ENCODE measurements around the gene VSNL1. TPM values are rescaled to one million over a fixed set of nuclear protein-coding genes. Genes with fewer than 3 reads are reported as not detected.

VSNL1 gene
- total and polyA plus RNA-seq, 2 experiments from 2014 or later, result 102 to 112 TPM

- Histone ChIP-seq H3K27ac (ENCODE audit: low read depth) (0 out of 2 replicates have a peak overlapping the region, but pooled peaks have one; percentile 28), H3K36me3 (ENCODE audit: insufficient read depth) (peaks cover 14% of the 10 kb centered on the region; the same call in 1 of the 2 replicates), H3K79me2 (replicated peaks; ENCODE audit: insufficient read depth) (peaks cover 15% of the 10 kb centered on the region), H3K4me2 (no peak overlapping the region), H3K9me2 (ENCODE audit: insufficient read depth) (no peaks in the 10 kb centered on the region), H3K27me3 (ENCODE audit: insufficient read depth) (no peaks in the 10 kb centered on the region), H3K4me1 (ENCODE audit: insufficient read depth) (peaks cover 59% of the 10 kb centered on the region), H2AFZ (no peak overlapping the region), H4K20me1 (replicated peaks; ENCODE audit: insufficient read depth) (no peaks in the 10 kb centered on the region; the same call in 1 of the 2 replicates), H3F3A (replicated peaks; ENCODE audit: low read depth) (no peaks in the 10 kb centered on the region), H3K4me3 (no peak overlapping the region)
- TF ChIP-seq, protein P1, sequence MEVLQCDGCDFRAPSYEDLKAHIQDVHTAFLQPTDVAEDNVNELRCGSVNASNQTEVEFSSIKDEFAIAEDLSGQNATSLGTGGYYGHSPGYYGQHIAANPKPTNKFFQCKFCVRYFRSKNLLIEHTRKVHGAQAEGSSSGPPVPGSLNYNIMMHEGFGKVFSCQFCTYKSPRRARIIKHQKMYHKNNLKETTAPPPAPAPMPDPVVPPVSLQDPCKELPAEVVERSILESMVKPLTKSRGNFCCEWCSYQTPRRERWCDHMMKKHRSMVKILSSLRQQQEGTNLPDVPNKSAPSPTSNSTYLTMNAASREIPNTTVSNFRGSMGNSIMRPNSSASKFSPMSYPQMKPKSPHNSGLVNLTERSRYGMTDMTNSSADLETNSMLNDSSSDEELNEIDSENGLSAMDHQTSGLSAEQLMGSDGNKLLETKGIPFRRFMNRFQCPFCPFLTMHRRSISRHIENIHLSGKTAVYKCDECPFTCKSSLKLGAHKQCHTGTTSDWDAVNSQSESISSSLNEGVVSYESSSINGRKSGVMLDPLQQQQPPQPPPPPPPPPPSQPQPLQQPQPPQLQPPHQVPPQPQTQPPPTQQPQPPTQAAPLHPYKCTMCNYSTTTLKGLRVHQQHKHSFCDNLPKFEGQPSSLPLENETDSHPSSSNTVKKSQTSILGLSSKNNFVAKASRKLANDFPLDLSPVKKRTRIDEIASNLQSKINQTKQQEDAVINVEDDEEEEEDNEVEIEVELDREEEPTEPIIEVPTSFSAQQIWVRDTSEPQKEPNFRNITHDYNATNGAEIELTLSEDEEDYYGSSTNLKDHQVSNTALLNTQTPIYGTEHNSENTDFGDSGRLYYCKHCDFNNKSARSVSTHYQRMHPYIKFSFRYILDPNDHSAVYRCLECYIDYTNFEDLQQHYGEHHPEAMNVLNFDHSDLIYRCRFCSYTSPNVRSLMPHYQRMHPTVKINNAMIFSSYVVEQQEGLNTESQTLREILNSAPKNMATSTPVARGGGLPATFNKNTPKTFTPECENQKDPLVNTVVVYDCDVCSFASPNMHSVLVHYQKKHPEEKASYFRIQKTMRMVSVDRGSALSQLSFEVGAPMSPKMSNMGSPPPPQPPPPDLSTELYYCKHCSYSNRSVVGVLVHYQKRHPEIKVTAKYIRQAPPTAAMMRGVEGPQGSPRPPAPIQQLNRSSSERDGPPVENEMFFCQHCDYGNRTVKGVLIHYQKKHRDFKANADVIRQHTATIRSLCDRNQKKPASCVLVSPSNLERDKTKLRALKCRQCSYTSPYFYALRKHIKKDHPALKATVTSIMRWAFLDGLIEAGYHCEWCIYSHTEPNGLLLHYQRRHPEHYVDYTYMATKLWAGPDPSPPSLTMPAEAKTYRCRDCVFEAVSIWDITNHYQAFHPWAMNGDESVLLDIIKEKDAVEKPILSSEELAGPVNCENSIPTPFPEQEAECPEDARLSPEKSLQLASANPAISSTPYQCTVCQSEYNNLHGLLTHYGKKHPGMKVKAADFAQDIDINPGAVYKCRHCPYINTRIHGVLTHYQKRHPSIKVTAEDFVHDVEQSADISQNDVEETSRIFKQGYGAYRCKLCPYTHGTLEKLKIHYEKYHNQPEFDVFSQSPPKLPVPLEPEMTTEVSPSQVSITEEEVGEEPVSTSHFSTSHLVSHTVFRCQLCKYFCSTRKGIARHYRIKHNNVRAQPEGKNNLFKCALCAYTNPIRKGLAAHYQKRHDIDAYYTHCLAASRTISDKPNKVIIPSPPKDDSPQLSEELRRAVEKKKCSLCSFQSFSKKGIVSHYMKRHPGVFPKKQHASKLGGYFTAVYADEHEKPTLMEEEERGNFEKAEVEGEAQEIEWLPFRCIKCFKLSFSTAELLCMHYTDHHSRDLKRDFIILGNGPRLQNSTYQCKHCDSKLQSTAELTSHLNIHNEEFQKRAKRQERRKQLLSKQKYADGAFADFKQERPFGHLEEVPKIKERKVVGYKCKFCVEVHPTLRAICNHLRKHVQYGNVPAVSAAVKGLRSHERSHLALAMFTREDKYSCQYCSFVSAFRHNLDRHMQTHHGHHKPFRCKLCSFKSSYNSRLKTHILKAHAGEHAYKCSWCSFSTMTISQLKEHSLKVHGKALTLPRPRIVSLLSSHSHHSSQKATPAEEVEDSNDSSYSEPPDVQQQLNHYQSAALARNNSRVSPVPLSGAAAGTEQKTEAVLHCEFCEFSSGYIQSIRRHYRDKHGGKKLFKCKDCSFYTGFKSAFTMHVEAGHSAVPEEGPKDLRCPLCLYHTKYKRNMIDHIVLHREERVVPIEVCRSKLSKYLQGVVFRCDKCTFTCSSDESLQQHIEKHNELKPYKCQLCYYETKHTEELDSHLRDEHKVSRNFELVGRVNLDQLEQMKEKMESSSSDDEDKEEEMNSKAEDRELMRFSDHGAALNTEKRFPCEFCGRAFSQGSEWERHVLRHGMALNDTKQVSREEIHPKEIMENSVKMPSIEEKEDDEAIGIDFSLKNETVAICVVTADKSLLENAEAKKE (CRISPR knock-in tag; IDR thresholded peaks at IDR 0.05), result no peak
- no peak for TF ChIP-seq CTCF (conservative IDR thresholded peaks at IDR 0.05; ENCODE audit: low read depth in 2 of 2)
- no peak for TF ChIP-seq STAT1 (IDR thresholded peaks at IDR 0.05; ENCODE audit: unreplicated experiment)
- no peak for TF ChIP-seq NANOG (IDR thresholded peaks at IDR 0.05; ENCODE audit: borderline replicate concordance)
- TF ChIP-seq, protein P2, sequence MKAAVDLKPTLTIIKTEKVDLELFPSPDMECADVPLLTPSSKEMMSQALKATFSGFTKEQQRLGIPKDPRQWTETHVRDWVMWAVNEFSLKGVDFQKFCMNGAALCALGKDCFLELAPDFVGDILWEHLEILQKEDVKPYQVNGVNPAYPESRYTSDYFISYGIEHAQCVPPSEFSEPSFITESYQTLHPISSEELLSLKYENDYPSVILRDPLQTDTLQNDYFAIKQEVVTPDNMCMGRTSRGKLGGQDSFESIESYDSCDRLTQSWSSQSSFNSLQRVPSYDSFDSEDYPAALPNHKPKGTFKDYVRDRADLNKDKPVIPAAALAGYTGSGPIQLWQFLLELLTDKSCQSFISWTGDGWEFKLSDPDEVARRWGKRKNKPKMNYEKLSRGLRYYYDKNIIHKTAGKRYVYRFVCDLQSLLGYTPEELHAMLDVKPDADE (IDR thresholded peaks at IDR 0.05), result no peak
- no peak for TF ChIP-seq JUNB (IDR thresholded peaks at IDR 0.05; ENCODE audit: unreplicated experiment)
- TF ChIP-seq POLR2AphosphoS5 (IDR thresholded peaks at IDR 0.05; ENCODE audit: low read depth), result no peak
- no peak for TF ChIP-seq EZH2phosphoT487 (IDR thresholded peaks at IDR 0.05; ENCODE audit: unreplicated experiment)
- TF ChIP-seq ZNF331 (CRISPR knock-in tag; IDR thresholded peaks at IDR 0.05; ENCODE audit: low read depth), result no peak
- no peak for TF ChIP-seq REST (IDR thresholded peaks at IDR 0.05; ENCODE audit: unreplicated experiment)
- TF ChIP-seq ZNF114 (CRISPR knock-in tag; IDR thresholded peaks at IDR 0.05), result no peak
- ATAC-seq, result no peak
- Mint-ChIP-seq H3K27me3 (ENCODE audit: insufficient read depth, low read depth, poor library complexity) (no peaks in the 10 kb centered on the region), H3K4me1 (peaks cover 52% of the 10 kb centered on the region), H3K36me3 (ENCODE audit: low read depth) (peaks cover 37% of the 10 kb centered on the region), H3K27ac (no peak overlapping the region), H3K4me3 (no peak overlapping the region), H3K9me3 (no peaks in the 10 kb centered on the region)
- no peak for DNase-seq (ENCODE audit: low spot score)
Measured at GRCh38 chr2:17593841-17594491, 53.5 kb downstream of the VSNL1 start.

All from GM23338 (cell line).